ENCODE measurements around the gene NUP153.

The NUP153 gene

GRCh38 chr6:17574866-17575560 lies 131.7 kb downstream of the NUP153 start:
- peak; percentile 78 to 84 for DNase-seq (ENCODE audit: low read depth in 2 of 2)
- no peak for TF ChIP-seq CTCF (IDR thresholded peaks at IDR 0.05; ENCODE audit: low read depth, low read length)
- no peak overlapping the region for H3K4me3 ChIP-seq (replicated peaks in 1 of 2; ENCODE audit: low read depth in 2 of 2, low read length in 2 of 2)

- no peak for TF ChIP-seq CTCF (IDR thresholded peaks at IDR 0.05; ENCODE audit: low read depth, low read length)
- no peak overlapping the region for H3K4me3 ChIP-seq (replicated peaks in 1 of 2; ENCODE audit: low read depth in 2 of 2, low read length in 2 of 2)
Measured at GRCh38 chr6:17565399-17565798, 141.3 kb downstream of the NUP153 start.

More at GRCh38 chr6:17565399-17565798, 141.3 kb downstream of the NUP153 start:
- DNase-seq (ENCODE audit: low read depth in 2 of 2), result no peak

All from cardiac fibroblast (primary cell).